Activated naive CD8-positive, alpha-beta T cell (primary cell): ENCODE data around the gene SHTN1.

Experiments
- H3K27ac Mint-ChIP-seq: one replicate; pipeline ENCODE4 v1.8.0; 2021; ENCODE audit warnings: mixed read lengths
- H3K27me3 Mint-ChIP-seq: one replicate; pipeline ENCODE4 v1.8.0; 2021; ENCODE audit warnings: mixed read lengths
- H3K36me3 Mint-ChIP-seq: one replicate; pipeline ENCODE4 v1.8.0; 2021; ENCODE audit warnings: mixed read lengths
- H3K4me1 Mint-ChIP-seq: one replicate; pipeline ENCODE4 v1.8.0; 2021; ENCODE audit warnings: low read depth, mixed read lengths
- H3K4me3 Mint-ChIP-seq: one replicate; pipeline ENCODE4 v1.8.0; 2021; ENCODE audit warnings: mild to moderate bottlenecking, mixed read lengths
- H3K9me3 Mint-ChIP-seq: one replicate; pipeline ENCODE4 v1.8.0; 2021; ENCODE audit warnings: low read depth, mixed read lengths

The SHTN1 gene

DNA sequence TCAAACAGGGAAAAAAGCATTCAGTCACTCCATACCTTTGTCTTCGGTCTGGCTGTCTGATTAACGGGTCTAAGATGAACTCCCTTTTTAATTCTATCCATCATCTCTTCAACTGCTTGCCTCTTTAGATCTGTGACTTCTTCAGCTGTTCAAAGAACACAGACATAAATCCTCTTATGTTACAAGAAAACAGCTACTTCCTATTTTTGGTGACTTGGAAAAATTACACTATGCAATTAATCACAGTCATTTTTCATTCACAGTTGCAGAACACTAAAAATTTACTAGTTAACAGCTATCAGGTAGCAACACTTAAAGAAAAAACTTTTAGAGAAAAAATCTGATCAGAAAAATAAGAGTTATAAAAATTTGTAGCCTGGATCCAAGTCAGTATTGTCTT lies 89.6 kb downstream of the SHTN1 start:
- Mint-ChIP-seq H3K27me3 (peaks cover 2% of the 10 kb centered on the region), H3K9me3 (no peaks in the 10 kb centered on the region), H3K4me3 (no peak overlapping the region), H3K27ac (no peak overlapping the region), H3K36me3 (no peaks in the 10 kb centered on the region), H3K4me1 (no peaks in the 10 kb centered on the region)

GRCh38 chr10:116913695-116914094 lies 91.3 kb downstream of the SHTN1 start:
- H3K27ac Mint-ChIP-seq, result no peak overlapping the region
- no peaks in the 10 kb centered on the region for H3K9me3 Mint-ChIP-seq
- H3K36me3 Mint-ChIP-seq, result no peaks in the 10 kb centered on the region

GRCh38 chr10:116912162-116912561 lies 92.8 kb downstream of the SHTN1 start:
- Mint-ChIP-seq H3K4me3 (no peak overlapping the region), H3K27me3 (no peaks in the 10 kb centered on the region), H3K36me3 (no peaks in the 10 kb centered on the region), H3K27ac (no peak overlapping the region), H3K4me1 (no peaks in the 10 kb centered on the region), H3K9me3 (no peaks in the 10 kb centered on the region)

More at GRCh38 chr10:116913695-116914094, 91.3 kb downstream of the SHTN1 start:
- Mint-ChIP-seq H3K27me3 (peaks cover 2% of the 10 kb centered on the region), H3K4me3 (no peak overlapping the region), H3K4me1 (no peaks in the 10 kb centered on the region)

- Mint-ChIP-seq H3K9me3 (no peaks in the 10 kb centered on the region), H3K27me3 (no peaks in the 10 kb centered on the region), H3K36me3 (no peaks in the 10 kb centered on the region), H3K27ac (no peak overlapping the region), H3K4me3 (no peak overlapping the region), H3K4me1 (no peaks in the 10 kb centered on the region)
Observed at GRCh38 chr10:116910910-116911309, 94.1 kb downstream of the SHTN1 start.

DNA sequence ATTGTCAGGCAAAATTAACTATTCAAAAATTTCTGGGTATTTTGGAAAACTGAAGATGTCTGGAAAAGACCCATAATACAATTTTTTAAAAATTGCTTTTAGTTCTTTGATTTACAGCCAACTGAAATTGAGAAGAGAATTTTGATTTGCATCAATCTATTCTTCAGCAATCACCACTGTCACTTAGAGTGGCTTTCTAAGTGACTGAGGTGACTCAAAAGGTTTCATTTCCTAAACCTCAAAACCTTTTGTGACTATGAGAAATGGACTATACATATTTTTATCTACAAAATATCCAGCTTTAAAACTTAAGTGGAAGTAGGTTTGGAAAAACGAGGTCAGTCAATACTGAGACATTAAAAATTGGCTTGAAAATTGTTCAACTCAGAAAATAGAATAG lies 95.7 kb downstream of the SHTN1 start:
- Mint-ChIP-seq H3K4me3 (no peak overlapping the region), H3K4me1 (no peaks in the 10 kb centered on the region), H3K27me3 (no peaks in the 10 kb centered on the region), H3K27ac (no peak overlapping the region), H3K36me3 (no peaks in the 10 kb centered on the region), H3K9me3 (no peaks in the 10 kb centered on the region)

DNA sequence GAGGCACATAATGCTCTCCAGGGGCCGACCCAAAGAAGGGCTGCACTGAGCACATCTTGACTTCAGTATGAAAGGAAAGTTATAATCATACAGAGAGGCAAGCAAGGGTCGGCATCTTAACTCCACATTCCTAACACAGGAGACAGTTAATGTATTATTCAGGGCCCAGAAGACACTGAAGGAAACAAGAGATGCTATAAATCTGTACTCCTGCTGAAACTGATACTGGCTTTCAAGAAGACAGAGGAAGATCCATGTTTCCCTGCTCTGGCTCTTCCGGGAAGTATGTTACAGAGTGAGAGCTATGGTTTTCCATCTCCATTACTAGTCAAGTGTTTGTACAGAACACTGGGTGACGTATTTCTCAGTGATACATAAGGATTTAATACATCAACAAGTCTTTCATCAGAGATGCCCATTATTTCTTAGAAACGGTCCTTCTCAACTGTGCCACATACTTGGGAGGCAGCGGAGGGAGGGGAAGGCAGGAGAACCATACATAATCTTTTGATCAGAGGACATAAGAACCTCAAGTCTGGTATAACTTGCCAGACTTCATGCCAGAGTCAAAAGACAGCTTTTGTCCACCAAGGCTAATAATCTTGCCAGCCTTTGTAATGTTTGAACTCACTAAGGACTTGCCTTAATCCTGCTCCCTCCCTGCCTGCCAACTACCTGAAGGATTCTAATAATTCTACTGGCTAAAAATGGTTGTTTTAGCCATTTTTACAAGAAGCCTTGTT lies 97.6 kb downstream of the SHTN1 start:
- H3K27ac Mint-ChIP-seq, result no peak overlapping the region
- no peaks in the 10 kb centered on the region for H3K4me1 Mint-ChIP-seq
- H3K9me3 Mint-ChIP-seq, result no peaks in the 10 kb centered on the region
- H3K4me3 Mint-ChIP-seq, result no peak overlapping the region
- H3K27me3 Mint-ChIP-seq, result no peaks in the 10 kb centered on the region
- no peaks in the 10 kb centered on the region for H3K36me3 Mint-ChIP-seq

DNA sequence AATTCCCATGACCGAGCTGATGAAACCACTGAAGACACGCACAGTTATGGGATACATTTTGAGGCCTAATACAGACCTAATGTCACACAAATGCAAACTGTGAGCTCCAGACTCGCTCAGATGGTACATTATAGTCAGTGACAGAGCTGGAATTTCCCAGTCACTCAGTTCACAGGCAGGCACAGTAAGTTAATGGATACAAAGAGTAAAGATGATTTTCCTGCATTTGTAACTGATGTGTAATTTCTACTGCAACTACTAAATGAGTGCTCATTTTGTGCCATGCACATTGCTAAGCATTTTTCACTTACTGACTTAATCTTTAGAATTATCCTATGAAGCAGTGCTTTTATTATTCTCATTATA lies 99.2 kb downstream of the SHTN1 start:
- H3K36me3 Mint-ChIP-seq, result no peaks in the 10 kb centered on the region
- H3K27ac Mint-ChIP-seq, result no peak overlapping the region
- no peak overlapping the region for H3K4me3 Mint-ChIP-seq
- no peaks in the 10 kb centered on the region for H3K27me3 Mint-ChIP-seq
- no peaks in the 10 kb centered on the region for H3K9me3 Mint-ChIP-seq
- H3K4me1 Mint-ChIP-seq, result no peaks in the 10 kb centered on the region

DNA sequence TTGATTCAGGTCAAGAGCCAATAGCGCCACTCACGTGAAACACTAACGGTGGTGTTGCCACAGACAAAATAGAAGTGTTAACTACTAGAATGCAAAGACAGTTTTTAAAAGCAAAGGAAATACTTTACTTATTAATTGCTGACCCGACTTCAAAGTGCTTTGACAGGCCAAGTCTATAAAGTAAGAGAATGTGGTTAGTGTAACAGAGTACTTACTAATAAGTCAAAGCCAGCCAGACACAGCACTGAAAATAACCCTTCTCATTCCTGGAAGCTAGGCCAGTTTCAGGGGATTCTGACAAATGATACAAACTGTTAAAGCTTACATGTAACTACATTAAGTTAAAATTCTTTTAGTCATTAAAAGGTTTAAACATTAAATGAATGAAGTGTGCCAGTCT lies 105.4 kb downstream of the SHTN1 start:
- no peaks in the 10 kb centered on the region for H3K36me3 Mint-ChIP-seq
- peaks cover 3% of the 10 kb centered on the region for H3K27me3 Mint-ChIP-seq
- no peak overlapping the region for H3K27ac Mint-ChIP-seq
- no peaks in the 10 kb centered on the region for H3K4me1 Mint-ChIP-seq
- no peaks in the 10 kb centered on the region for H3K9me3 Mint-ChIP-seq
- H3K4me3 Mint-ChIP-seq, result no peak overlapping the region

GRCh38 chr10:116893686-116894037 lies 111.3 kb downstream of the SHTN1 start:
- H3K4me3 Mint-ChIP-seq, result no peak overlapping the region
- H3K36me3 Mint-ChIP-seq, result no peaks in the 10 kb centered on the region
- no peak overlapping the region for H3K27ac Mint-ChIP-seq
- H3K9me3 Mint-ChIP-seq, result no peaks in the 10 kb centered on the region
- peaks cover 18% of the 10 kb centered on the region for H3K27me3 Mint-ChIP-seq
- no peaks in the 10 kb centered on the region for H3K4me1 Mint-ChIP-seq

DNA sequence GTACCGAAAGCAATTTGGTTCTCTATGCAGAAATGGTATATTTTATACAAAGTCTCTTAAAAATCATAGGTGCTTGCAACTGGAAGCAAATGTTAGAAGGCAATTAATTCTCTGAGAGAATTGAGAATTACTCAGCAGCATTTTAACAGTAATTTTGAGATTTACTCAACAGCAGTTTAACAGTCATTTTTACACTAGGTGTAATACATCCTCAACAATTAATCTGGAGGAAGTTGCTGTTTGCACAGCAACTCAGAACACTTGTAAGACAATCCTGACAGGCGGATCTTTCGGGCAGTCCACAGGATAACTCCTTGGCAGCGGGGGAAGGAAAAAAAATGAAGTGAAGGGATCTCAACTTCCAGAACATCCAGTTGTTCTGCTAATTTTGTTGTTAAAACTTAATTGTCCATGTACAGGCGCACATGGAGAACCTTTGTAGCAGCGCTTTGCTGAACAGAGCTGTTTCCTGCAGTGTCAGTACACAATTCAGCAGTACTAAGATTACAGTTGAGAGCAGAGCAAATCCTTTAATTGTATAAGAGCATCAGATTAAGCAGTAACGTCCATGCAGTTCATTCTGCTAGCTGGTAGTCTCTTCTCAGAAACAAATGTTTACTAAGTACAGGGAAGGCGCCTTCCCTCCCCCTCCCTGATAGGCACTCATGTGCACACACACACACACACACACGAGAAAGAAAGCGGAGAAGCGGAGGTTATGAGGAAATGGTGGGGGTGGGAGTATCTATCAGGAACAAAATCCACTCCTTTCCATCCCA lies 111.9 kb downstream of the SHTN1 start:
- Mint-ChIP-seq H3K36me3 (no peaks in the 10 kb centered on the region), H3K27ac (no peak overlapping the region), H3K4me3 (no peak overlapping the region)

GRCh38 chr10:116891208-116891607 lies 113.8 kb downstream of the SHTN1 start:
- no peak overlapping the region for H3K4me3 Mint-ChIP-seq
- H3K9me3 Mint-ChIP-seq, result no peaks in the 10 kb centered on the region
- H3K4me1 Mint-ChIP-seq, result no peaks in the 10 kb centered on the region
- H3K36me3 Mint-ChIP-seq, result no peaks in the 10 kb centered on the region
- no peak overlapping the region for H3K27ac Mint-ChIP-seq
- H3K27me3 Mint-ChIP-seq, result peaks cover 22% of the 10 kb centered on the region

More for the DNA sequence above, 111.9 kb downstream of the SHTN1 start:
- Mint-ChIP-seq H3K9me3 (no peaks in the 10 kb centered on the region), H3K4me1 (no peaks in the 10 kb centered on the region), H3K27me3 (peaks cover 20% of the 10 kb centered on the region)

GRCh38 chr10:116889066-116889465 lies 115.9 kb downstream of the SHTN1 start:
- Mint-ChIP-seq H3K4me3 (no peak overlapping the region), H3K9me3 (no peaks in the 10 kb centered on the region), H3K4me1 (no peaks in the 10 kb centered on the region), H3K27ac (no peak overlapping the region), H3K36me3 (no peaks in the 10 kb centered on the region), H3K27me3 (peaks cover 20% of the 10 kb centered on the region)

DNA sequence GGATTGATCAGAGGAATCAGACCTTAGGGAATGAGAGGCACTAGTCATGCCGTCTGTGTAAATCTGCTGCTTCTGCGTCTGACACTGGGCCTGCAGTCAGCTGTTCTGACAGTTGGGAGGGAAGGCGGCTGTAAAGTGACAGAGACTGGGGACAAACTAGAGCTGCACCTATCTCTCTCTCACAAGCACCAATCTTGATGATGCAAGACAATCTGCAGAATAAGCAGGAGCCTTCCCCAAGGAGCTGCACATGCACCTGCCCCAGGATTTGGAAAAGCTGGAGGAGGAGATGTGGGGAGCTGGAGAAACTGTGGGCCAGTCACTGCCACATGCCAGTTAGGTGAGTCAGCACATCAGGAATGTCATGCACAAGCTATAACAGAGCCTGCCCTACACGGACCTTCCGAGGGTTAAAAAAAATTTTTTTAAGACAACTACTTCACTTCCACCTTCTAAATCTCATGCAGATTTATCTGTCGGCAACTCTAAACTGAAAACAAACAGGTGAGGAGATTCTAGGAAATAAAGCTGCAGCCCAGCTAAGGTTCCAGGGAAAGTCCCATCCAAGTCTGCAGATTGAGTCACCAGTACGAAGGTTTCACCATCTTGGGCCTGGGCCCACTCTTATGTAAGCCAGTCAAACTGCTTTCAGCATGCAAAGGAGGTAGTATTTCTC lies 116.5 kb downstream of the SHTN1 start:
- Mint-ChIP-seq H3K36me3 (no peaks in the 10 kb centered on the region), H3K27me3 (peaks cover 19% of the 10 kb centered on the region), H3K4me1 (no peaks in the 10 kb centered on the region), H3K9me3 (no peaks in the 10 kb centered on the region), H3K4me3 (no peak overlapping the region), H3K27ac (no peak overlapping the region)

DNA sequence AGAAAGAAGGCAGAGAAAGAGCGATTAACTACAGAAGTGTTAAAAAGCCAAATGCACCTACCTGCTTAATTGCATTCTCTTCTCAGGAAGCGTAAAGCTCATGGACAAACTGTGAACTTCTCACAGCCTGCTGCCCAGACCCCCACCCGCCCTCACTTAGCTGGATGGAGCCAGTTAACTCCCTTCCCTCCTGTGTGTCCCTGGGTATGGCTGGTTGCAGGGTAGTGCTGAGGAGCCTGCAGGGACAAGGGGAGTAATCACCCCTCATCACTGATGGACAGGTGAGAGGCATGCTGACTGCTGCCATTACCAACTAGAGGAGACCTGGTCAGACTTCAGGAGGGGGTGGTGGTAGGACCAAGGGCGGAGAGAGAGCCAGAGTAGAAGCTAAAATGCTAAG lies 118.2 kb downstream of the SHTN1 start:
- no peak overlapping the region for H3K4me3 Mint-ChIP-seq
- no peaks in the 10 kb centered on the region for H3K36me3 Mint-ChIP-seq
- H3K27me3 Mint-ChIP-seq, result peaks cover 20% of the 10 kb centered on the region
- no peaks in the 10 kb centered on the region for H3K9me3 Mint-ChIP-seq
- no peaks in the 10 kb centered on the region for H3K4me1 Mint-ChIP-seq
- no peak overlapping the region for H3K27ac Mint-ChIP-seq

- no peaks in the 10 kb centered on the region for H3K36me3 Mint-ChIP-seq
- no peaks in the 10 kb centered on the region for H3K4me1 Mint-ChIP-seq
- H3K27ac Mint-ChIP-seq, result no peak overlapping the region
- no peak overlapping the region for H3K4me3 Mint-ChIP-seq
- peaks cover 11% of the 10 kb centered on the region for H3K27me3 Mint-ChIP-seq
- no peaks in the 10 kb centered on the region for H3K9me3 Mint-ChIP-seq
Observed at GRCh38 chr10:116882639-116883038, 122.3 kb downstream of the SHTN1 start.
